Natural killer cell treated with Interleukin-12 subunit alpha and Interleukin-12 subunit beta and Interleukin-15 and Interleukin-18, amount 100 ng/mL, for 72 hours (primary cell): Measurements from ENCODE around the gene TMEM131. TPM values are rescaled to one million over a fixed set of nuclear protein-coding genes. Genes with fewer than 3 reads are reported as not detected.

Experiments
- ATAC-seq, 2 donors: fragments of 150-1000 bp; cut with Tn5 transposase in 1 of 2; sonication (Bioruptor Pico), chemical (Tn5 transposase) in 1 of 2; 2 replicates each; pipeline ENCODE4 v1.10.0; 2021
- DNase-seq: peaks from one replicate; pipeline ENCODE4 v3.0.0; 2022; ENCODE audit warnings: low spot score
- H3K27ac Mint-ChIP-seq, 2 donors: 1 replicate in 1 of 2; 2 replicates in 1 of 2; pipeline ENCODE4 v1.8.0; 2022; ENCODE audit warnings: mixed read lengths in 2 of 2, mild to moderate bottlenecking in 1 of 2, moderate library complexity in 1 of 2
- H3K27me3 Mint-ChIP-seq, 2 donors: 1 replicate in 1 of 2; 2 replicates in 1 of 2; pipeline ENCODE4 v1.8.0; 2022; ENCODE audit warnings: mixed read lengths in 2 of 2
- H3K36me3 Mint-ChIP-seq: one replicate; pipeline ENCODE4 v1.8.0; 2022; ENCODE audit warnings: mixed read lengths
- H3K4me1 Mint-ChIP-seq, 2 donors: 1 replicate in 1 of 2; 2 replicates in 1 of 2; pipeline ENCODE4 v1.8.0; 2022; ENCODE audit warnings: low read depth in 2 of 2, mixed read lengths in 2 of 2, mild to moderate bottlenecking in 1 of 2
- H3K4me3 Mint-ChIP-seq: one replicate; pipeline ENCODE4 v1.8.0; 2022; ENCODE audit warnings: mixed read lengths
- H3K9me3 Mint-ChIP-seq: 2 replicates; pipeline ENCODE4 v1.8.0; 2022; ENCODE audit warnings: mixed read lengths
- total RNA-seq, 2 donors: library from RNA; stranded (reverse); gene quantifications; one replicate each; pipeline ENCODE4 v1.2.3, GENCODE V29; 2022

The TMEM131 gene
- total RNA-seq, 2 donors from 2014 or later, result 44.6 to 47.3 TPM

GRCh38 chr2:98013407-98014042 lies 17.8 kb upstream of the TMEM131 start:
- Mint-ChIP-seq H3K4me3 (peak overlapping the region; percentile 16), H3K27me3 (peaks cover 3 to 7% of the 10 kb centered on the region in 2 donors), H3K36me3 (no peaks in the 10 kb centered on the region), H3K27ac (no peak overlapping the region), H3K9me3 (no peaks in the 10 kb centered on the region), H3K4me1 (peaks cover 0 to 5% of the 10 kb centered on the region in 2 donors)
- ATAC-seq (peak in 1 of 2 donors; percentile 22), DNase-seq (no peak)

- Mint-ChIP-seq H3K4me1 (peaks cover 0 to 5% of the 10 kb centered on the region in 2 donors), H3K9me3 (no peaks in the 10 kb centered on the region), H3K27me3 (peaks cover 3 to 7% of the 10 kb centered on the region in 2 donors), H3K27ac (no peak overlapping the region), H3K4me3 (no peak overlapping the region), H3K36me3 (no peaks in the 10 kb centered on the region)
- DNase-seq, result no peak
- ATAC-seq, result peak in 1 of 2 donors; percentile 38
Measured at GRCh38 chr2:98012561-98012991, 16.8 kb upstream of the TMEM131 start.

- no peak overlapping the region for H3K4me3 Mint-ChIP-seq
- peaks cover 0 to 5% of the 10 kb centered on the region in 2 donors for H3K4me1 Mint-ChIP-seq
- peaks cover 0 to 4% of the 10 kb centered on the region in 2 donors for H3K27me3 Mint-ChIP-seq
- no peak overlapping the region for H3K27ac Mint-ChIP-seq
- ATAC-seq (no peak), DNase-seq (no peak)
- H3K36me3 Mint-ChIP-seq, result no peaks in the 10 kb centered on the region
- H3K9me3 Mint-ChIP-seq, result no peaks in the 10 kb centered on the region
Measured at GRCh38 chr2:98009887-98010760, 14.4 kb upstream of the TMEM131 start.

- H3K4me1 Mint-ChIP-seq, result peaks cover 0 to 5% of the 10 kb centered on the region in 2 donors
- H3K27ac Mint-ChIP-seq, result no peak overlapping the region
- ATAC-seq (no peak), DNase-seq (no peak)
- H3K27me3 Mint-ChIP-seq, result no peaks in the 10 kb centered on the region
- H3K36me3 Mint-ChIP-seq, result no peaks in the 10 kb centered on the region
- H3K9me3 Mint-ChIP-seq, result no peaks in the 10 kb centered on the region
- H3K4me3 Mint-ChIP-seq, result no peak overlapping the region
Measured at GRCh38 chr2:98008415-98008814, 12.7 kb upstream of the TMEM131 start.

GRCh38 chr2:98006378-98006777 lies 10.6 kb upstream of the TMEM131 start:
- Mint-ChIP-seq H3K27ac (no peak overlapping the region), H3K4me3 (no peak overlapping the region), H3K9me3 (no peaks in the 10 kb centered on the region), H3K4me1 (peaks cover 0 to 5% of the 10 kb centered on the region in 2 donors), H3K36me3 (no peaks in the 10 kb centered on the region), H3K27me3 (no peaks in the 10 kb centered on the region)
- ATAC-seq (no peak), DNase-seq (no peak)

- Mint-ChIP-seq H3K27ac (no peak overlapping the region), H3K9me3 (no peaks in the 10 kb centered on the region), H3K4me3 (no peak overlapping the region), H3K4me1 (no peaks in the 10 kb centered on the region), H3K36me3 (no peaks in the 10 kb centered on the region), H3K27me3 (peaks cover 0 to 2% of the 10 kb centered on the region in 2 donors)
- no peak for DNase-seq
- ATAC-seq, result no peak
Measured at GRCh38 chr2:98004613-98005012, 8.9 kb upstream of the TMEM131 start.

- Mint-ChIP-seq H3K27me3 (peaks cover 0 to 2% of the 10 kb centered on the region in 2 donors), H3K36me3 (no peaks in the 10 kb centered on the region), H3K27ac (no peak overlapping the region), H3K4me3 (no peak overlapping the region), H3K9me3 (no peaks in the 10 kb centered on the region), H3K4me1 (no peaks in the 10 kb centered on the region)
- no peak for ATAC-seq
- DNase-seq, result no peak
Measured at GRCh38 chr2:98004047-98004446, 8.3 kb upstream of the TMEM131 start.

GRCh38 chr2:97999536-97999935 lies 3.8 kb upstream of the TMEM131 start:
- Mint-ChIP-seq H3K36me3 (no peaks in the 10 kb centered on the region), H3K27ac (no peak overlapping the region), H3K27me3 (peaks cover 0 to 2% of the 10 kb centered on the region in 2 donors), H3K4me3 (no peak overlapping the region), H3K9me3 (no peaks in the 10 kb centered on the region), H3K4me1 (peaks cover 3 to 9% of the 10 kb centered on the region in 2 donors)
- ATAC-seq (no peak), DNase-seq (no peak)

GRCh38 chr2:97998431-97999005 lies 2.8 kb upstream of the TMEM131 start:
- Mint-ChIP-seq H3K9me3 (no peaks in the 10 kb centered on the region), H3K27me3 (peaks cover 0 to 2% of the 10 kb centered on the region in 2 donors), H3K4me1 (peaks cover 10 to 20% of the 10 kb centered on the region in 2 donors), H3K36me3 (no peaks in the 10 kb centered on the region), H3K4me3 (no peak overlapping the region), H3K27ac (no peak overlapping the region)
- no peak for DNase-seq
- no peak for ATAC-seq

- H3K36me3 Mint-ChIP-seq, result no peaks in the 10 kb centered on the region
Measured at GRCh38 chr2:97997784-97998392, 2.1 kb upstream of the TMEM131 start.

GRCh38 chr2:97996679-97997078 lies 931 bp upstream of the TMEM131 start:
- ATAC-seq (no peak), DNase-seq (no peak)
- Mint-ChIP-seq H3K4me1 (peaks cover 21 to 31% of the 10 kb centered on the region in 2 donors), H3K36me3 (no peaks in the 10 kb centered on the region), H3K9me3 (no peaks in the 10 kb centered on the region), H3K4me3 (peak overlapping the region; percentile 88), H3K27me3 (peaks cover 0 to 2% of the 10 kb centered on the region in 2 donors), H3K27ac (peak overlapping the region; percentile 75 to 84)

More at GRCh38 chr2:97997784-97998392, 2.1 kb upstream of the TMEM131 start:
- ATAC-seq (no peak), DNase-seq (no peak)
- no peak overlapping the region for H3K4me3 Mint-ChIP-seq
- H3K9me3 Mint-ChIP-seq, result no peaks in the 10 kb centered on the region
- peaks cover 0 to 2% of the 10 kb centered on the region in 2 donors for H3K27me3 Mint-ChIP-seq
- peaks cover 17 to 26% of the 10 kb centered on the region in 2 donors for H3K4me1 Mint-ChIP-seq
- no peak overlapping the region for H3K27ac Mint-ChIP-seq

GRCh38 chr2:97995026-97995733 lies 568 bp downstream of the TMEM131 start:
- Mint-ChIP-seq H3K4me3 (peak overlapping the region; percentile 93), H3K4me1 (peaks cover 29 to 39% of the 10 kb centered on the region in 2 donors), H3K27me3 (no peaks in the 10 kb centered on the region), H3K36me3 (no peaks in the 10 kb centered on the region), H3K9me3 (no peaks in the 10 kb centered on the region), H3K27ac (peak overlapping the region; percentile 86 to 96)
- ATAC-seq, result peak; percentile 64 to 71
- DNase-seq, result peak; percentile 79

GRCh38 chr2:97994476-97994875 lies 1.3 kb downstream of the TMEM131 start:
- Mint-ChIP-seq H3K4me3 (peak overlapping the region; percentile 93), H3K27ac (peak overlapping the region; percentile 86 to 96), H3K9me3 (no peaks in the 10 kb centered on the region), H3K36me3 (no peaks in the 10 kb centered on the region), H3K27me3 (no peaks in the 10 kb centered on the region), H3K4me1 (peaks cover 33 to 39% of the 10 kb centered on the region in 2 donors)
- DNase-seq (no peak), ATAC-seq (no peak)
